Esophagus muscularis mucosa (tissue), 4 donors: ENCODE results near the gene FGF5. TPM values are rescaled to one million over a fixed set of nuclear protein-coding genes. Genes with fewer than 3 reads are reported as not detected.

Experiments
- DNase-seq: peaks from one replicate; pipeline ENCODE4 v3.0.0-alpha.2; 2017; ENCODE audit errors: extremely low spot score
- H3K27ac ChIP-seq, 4 donors: fragments of 200-600 bp; sonication (generic); replicated peaks in 1 of 4; 1 replicate in 3 of 4; 2 replicates in 1 of 4; pipeline ENCODE4 v1.5.1; 2016 to 2019; ENCODE audit warnings: mild to moderate bottlenecking in 1 of 4
- H3K27me3 ChIP-seq, 4 donors: fragments of 200-600 bp; sonication (generic); one replicate each; pipeline versions ENCODE4 v1.5.1 to v1.6.0; 2016 to 2019
- H3K36me3 ChIP-seq, 4 donors: fragments of 200-600 bp; sonication (generic); one replicate each; pipeline ENCODE4 v1.5.1; 2016 to 2019
- H3K4me1 ChIP-seq, 4 donors: fragments of 200-600 bp; sonication (generic); one replicate each; pipeline ENCODE4 v1.5.1; 2016 to 2019
- H3K4me3 ChIP-seq, 4 donors: fragments of 200-600 bp; sonication (generic); 1 replicate in 2 of 4; 2 replicates in 2 of 4; pipeline ENCODE4 v1.5.1; 2016 to 2019; ENCODE audit warnings: mild to moderate bottlenecking in 4 of 4, moderate library complexity in 1 of 4
- H3K9me3 ChIP-seq, 4 donors: fragments of 200-600 bp; sonication (generic); 1 replicate in 3 of 4; 2 replicates in 1 of 4; pipeline ENCODE4 v1.5.1; 2016 to 2019
- CTCF ChIP-seq, 3 experiments: fragments of 200-600 bp in 2 of 3; fragments of 450-650 bp in 1 of 3; sonication (generic) in 2 of 3; IDR thresholded peaks; one replicate each; pipeline ENCODE4 v1.5.1; 2017 to 2019; ENCODE audit warnings: antibody characterized with exemption in 3 of 3, mild to moderate bottlenecking in 2 of 3, moderate library complexity in 1 of 3
- EP300 ChIP-seq: sonication (generic); formaldehyde crosslinking; IDR thresholded peaks from one replicate; pipeline ENCODE4 v1.6.1; 2017; ENCODE audit warnings: antibody characterized with exemption
- POLR2A ChIP-seq: fragments of 450-650 bp; IDR thresholded peaks from one replicate; pipeline ENCODE4 v1.6.1; 2017; ENCODE audit warnings: antibody characterized with exemption, moderate library complexity, mild to moderate bottlenecking, low read depth
- POLR2AphosphoS5 ChIP-seq, 2 donors: sonication (generic); formaldehyde crosslinking; IDR thresholded peaks; one replicate each; pipeline ENCODE4 v1.6.1; 2017; ENCODE audit warnings: antibody characterized with exemption in 2 of 2
- WGBS: methylation state at CpG from one replicate; pipeline ENCODE4 v1.1.5; 2018; 5-methylcytosine and 5-hydroxymethylcytosine counted together
- intact Hi-C: fragments of 100-400 bp; cut with DNase I; formaldehyde crosslinking; loops from one replicate; pipeline ENCODE4 v1.15.1; 2023
- total RNA-seq, 4 donors: library from RNA; depleted of rRNA; stranded (reverse); fragments of >200 nt; gene quantifications; one replicate each; pipeline versions ENCODE4 v1.1.0 to v1.2.1, GENCODE V29; 2016

The FGF5 gene
- total RNA-seq, 4 donors from 2014 or later = 1.2 to 4.2 (median 2.0) TPM

DNA sequence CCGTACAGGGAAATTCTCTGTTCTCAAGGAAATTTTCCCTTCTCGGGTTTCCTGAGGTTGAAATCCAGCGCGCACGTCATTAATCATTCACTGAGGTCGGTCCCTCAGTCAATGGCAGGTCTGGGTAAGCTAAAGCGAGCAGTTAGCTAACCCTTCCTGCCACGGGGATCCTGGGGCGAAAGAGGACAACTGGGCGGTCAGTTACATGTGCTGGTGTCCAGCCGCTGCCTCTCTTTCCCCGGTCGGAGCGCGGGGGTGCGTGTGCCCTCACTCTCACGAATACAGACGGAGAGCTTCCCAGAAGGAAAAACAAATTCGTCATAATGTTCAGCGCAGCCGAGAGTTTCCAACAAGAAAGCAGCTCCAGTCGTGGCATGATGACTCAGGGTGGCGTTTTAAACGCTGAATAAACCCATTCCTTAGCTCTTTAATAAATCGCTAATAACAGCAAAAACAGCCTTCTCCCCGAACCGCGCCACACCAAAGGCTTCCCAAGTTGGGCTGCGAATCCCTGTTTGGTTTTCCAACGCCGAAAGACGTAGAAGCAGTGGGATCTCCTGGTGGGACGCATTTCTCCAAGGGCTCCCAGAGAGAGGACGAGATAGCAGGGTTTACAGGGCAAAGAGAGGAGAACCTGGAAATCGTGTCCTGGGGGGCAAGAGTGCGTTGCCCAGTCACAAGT lies 752 bp upstream of the FGF5 start:
- DNase-seq = no peak
- Histone ChIP-seq H3K27ac (peak overlapping the region; percentile 83 to 92 (median 86)), H3K4me3 (peak overlapping the region; percentile 65 to 77 (median 68)), H3K9me3 (no peaks in the 10 kb centered on the region), H3K27me3 (peaks cover 0 to 55% (median 0%) of the 10 kb centered on the region in 4 donors), H3K4me1 (peaks cover 3 to 41% (median 36%) of the 10 kb centered on the region in 4 donors), H3K36me3 (no peaks in the 10 kb centered on the region)
- intact Hi-C loops = loop anchor here (10.0 kb wide), 1 partner anchor 69 kb away; the partner anchor contains the start of gene CFAP299
- WGBS = under 1% methylated on average over 32 of the region's 36 CpGs
- TF ChIP-seq EP300 (no peak), POLR2AphosphoS5 (IDR thresholded peaks at IDR 0.05) (no peak), CTCF (IDR thresholded peaks at IDR 0.05) (no peak), POLR2A (no peak)

DNA sequence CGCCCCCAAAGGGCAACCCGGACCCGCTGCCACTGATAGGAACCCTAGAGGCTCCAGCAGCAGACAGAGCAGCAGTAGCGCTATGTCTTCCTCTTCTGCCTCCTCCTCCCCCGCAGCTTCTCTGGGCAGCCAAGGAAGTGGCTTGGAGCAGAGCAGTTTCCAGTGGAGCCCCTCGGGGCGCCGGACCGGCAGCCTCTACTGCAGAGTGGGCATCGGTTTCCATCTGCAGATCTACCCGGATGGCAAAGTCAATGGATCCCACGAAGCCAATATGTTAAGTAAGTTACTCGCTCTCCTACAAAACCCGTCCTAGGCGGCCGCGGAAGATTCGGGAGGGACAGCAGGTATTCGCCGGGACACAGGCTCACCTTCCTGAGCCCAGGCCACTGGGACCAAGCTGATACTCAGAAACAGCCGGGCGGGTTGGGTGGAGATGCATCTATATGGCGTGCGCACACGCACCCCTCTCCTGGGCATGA lies 477 bp downstream of the FGF5 start:
- peaks cover 3 to 41% (median 36%) of the 10 kb centered on the region in 4 donors for H3K4me1 ChIP-seq
- no peaks in the 10 kb centered on the region for H3K36me3 ChIP-seq
- intact Hi-C loops = loop anchor here (10.0 kb wide), 1 partner anchor 68 kb away; the partner anchor contains the start of gene CFAP299
- H3K9me3 ChIP-seq = no peaks in the 10 kb centered on the region
- peak overlapping the region; percentile 65 to 77 (median 68) for H3K4me3 ChIP-seq
- TF ChIP-seq EP300 = no peak
- TF ChIP-seq POLR2AphosphoS5 (IDR thresholded peaks at IDR 0.05) = no peak
- no peak for TF ChIP-seq CTCF (IDR thresholded peaks at IDR 0.05)
- no peak for TF ChIP-seq POLR2A
- H3K27me3 ChIP-seq = peaks cover 0 to 55% (median 0%) of the 10 kb centered on the region in 4 donors
- WGBS = 2% methylated on average over 23 of the region's 25 CpGs
- peak overlapping the region; percentile 83 to 92 (median 86) for H3K27ac ChIP-seq
- DNase-seq = no peak

DNA sequence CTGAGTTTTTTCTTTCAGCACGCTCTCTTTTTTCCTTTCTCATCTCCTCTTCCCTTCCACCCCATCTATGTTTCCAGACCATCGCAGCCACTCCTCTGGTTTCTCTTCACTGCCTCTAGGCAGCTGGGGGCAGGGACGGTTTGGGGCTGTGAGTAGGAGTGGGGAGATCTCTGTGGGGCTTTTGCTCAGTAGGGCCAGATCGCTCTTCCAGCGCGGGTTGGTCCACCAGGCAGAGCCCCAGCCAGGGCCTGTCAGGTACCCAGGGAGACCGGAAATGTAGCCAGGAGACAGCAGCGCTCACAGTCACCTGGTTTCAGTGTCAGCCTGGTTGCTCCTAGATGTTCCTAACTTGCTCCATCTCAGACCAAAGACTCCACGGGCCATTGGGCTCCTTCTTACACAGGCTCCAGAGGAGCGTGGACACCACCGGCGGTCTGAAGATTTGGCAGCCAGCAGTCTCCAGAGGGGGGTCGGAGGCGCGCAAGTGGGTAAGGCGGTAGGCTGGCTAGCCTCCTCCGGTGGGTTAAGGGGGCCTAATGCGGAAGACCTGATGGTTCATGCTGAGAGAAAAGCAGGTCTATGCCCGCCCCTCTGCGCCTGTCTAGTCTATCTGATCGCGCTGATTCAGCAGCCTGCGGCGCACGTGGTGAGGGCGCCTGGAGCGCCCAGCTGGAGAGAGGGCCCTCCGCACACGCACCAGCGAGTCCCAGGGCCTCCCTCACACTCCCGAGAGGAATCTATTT lies 1.8 kb downstream of the FGF5 start:
- H3K27me3 ChIP-seq = peaks cover 0 to 49% (median 0%) of the 10 kb centered on the region in 4 donors
- no peaks in the 10 kb centered on the region for H3K36me3 ChIP-seq
- H3K27ac ChIP-seq = peak overlapping the region in 2 of 4 donors; percentile 11 to 89
- DNase-seq = no peak
- intact Hi-C loops = loop anchor here (10.0 kb wide), 1 partner anchor 67 kb away; the partner anchor contains the start of gene CFAP299
- no peaks in the 10 kb centered on the region for H3K9me3 ChIP-seq
- TF ChIP-seq CTCF (IDR thresholded peaks at IDR 0.05) (no peak), POLR2AphosphoS5 (IDR thresholded peaks at IDR 0.05) (no peak), EP300 (no peak), POLR2A (no peak)
- 32% methylated on average over 22 of the region's 31 CpGs for WGBS
- H3K4me3 ChIP-seq = peak overlapping the region; percentile 65 to 77 (median 68)
- H3K4me1 ChIP-seq = peaks cover 3 to 41% (median 36%) of the 10 kb centered on the region in 4 donors

GRCh38 chr4:80268936-80269335 lies 2.5 kb downstream of the FGF5 start:
- peak overlapping the region in 1 of 4 donors; percentile 0 for H3K4me3 ChIP-seq
- 74% methylated on average over 9 of the region's 9 CpGs for WGBS
- TF ChIP-seq EP300 (no peak), POLR2A (no peak), CTCF (IDR thresholded peaks at IDR 0.05) (no peak), POLR2AphosphoS5 (IDR thresholded peaks at IDR 0.05) (no peak)
- no peaks in the 10 kb centered on the region for H3K36me3 ChIP-seq
- DNase-seq = no peak
- peaks cover 3 to 41% (median 35%) of the 10 kb centered on the region in 4 donors for H3K4me1 ChIP-seq
- intact Hi-C loops = loop anchor here (10.0 kb wide), 1 partner anchor 66 kb away; the partner anchor contains the start of gene CFAP299
- H3K27me3 ChIP-seq = peaks cover 0 to 42% (median 0%) of the 10 kb centered on the region in 4 donors
- no peaks in the 10 kb centered on the region for H3K9me3 ChIP-seq
- H3K27ac ChIP-seq = no peak overlapping the region
